CD4-positive, CD25-positive, alpha-beta regulatory T cell (primary cell): ENCODE measurements around the gene KIAA0040. TPM values are rescaled to one million over a fixed set of nuclear protein-coding genes. Genes with fewer than 3 reads are reported as not detected.

Experiments
- ATAC-seq, 2 donors: fragments of 150-1000 bp; cut with Tn5 transposase; one replicate each; pipeline ENCODE4 v1.10.0; 2021; ENCODE audit warnings: low read depth in 2 of 2, moderate number of reproducible peaks in 2 of 2, moderate library complexity in 1 of 2
- DNase-seq, 3 donors: peaks; one replicate each; pipeline versions ENCODE4 v3.0.0 to v3.0.0-alpha.2; 2012 to 2022; ENCODE audit warnings: mixed read lengths in 1 of 3
- H3K27ac ChIP-seq: one replicate; pipeline ENCODE4 v1.7.0; 2013; ENCODE audit warnings: mild to moderate bottlenecking, low read length; ENCODE audit not compliant: insufficient read depth, poor library complexity, severe bottlenecking
- H3K27me3 ChIP-seq: one replicate; pipeline ENCODE4 v1.7.0; 2013; ENCODE audit warnings: low read length; ENCODE audit not compliant: control insufficient read depth, insufficient read depth
- H3K36me3 ChIP-seq: one replicate; pipeline ENCODE4 v1.7.0; 2013; ENCODE audit warnings: mild to moderate bottlenecking, low read length, moderate library complexity; ENCODE audit not compliant: control insufficient read depth, insufficient read depth
- H3K4me1 ChIP-seq: 2 replicates; pipeline ENCODE4 v1.7.0; 2013; ENCODE audit warnings: mild to moderate bottlenecking, low read length; ENCODE audit not compliant: insufficient read depth, control insufficient read depth, poor library complexity, severe bottlenecking
- H3K4me3 ChIP-seq: one replicate; pipeline ENCODE4 v1.7.0; 2013; ENCODE audit warnings: low read depth, mild to moderate bottlenecking, low read length, moderate library complexity
- H3K9me3 ChIP-seq, 2 experiments: 1 replicate in 1 of 2; 2 replicates in 1 of 2; pipeline ENCODE4 v1.7.0; 2013; ENCODE audit warnings: low read length in 2 of 2, mild to moderate bottlenecking in 1 of 2, moderate library complexity in 1 of 2; ENCODE audit not compliant: control insufficient read depth in 2 of 2
- H3K27ac Mint-ChIP-seq, 3 donors: one replicate each; pipeline ENCODE4 v1.8.0; 2020 to 2022; ENCODE audit warnings: mild to moderate bottlenecking in 3 of 3, mixed read lengths in 3 of 3, moderate library complexity in 2 of 3
- H3K27me3 Mint-ChIP-seq: one replicate; pipeline ENCODE4 v1.8.0; 2022; ENCODE audit warnings: mild to moderate bottlenecking, mixed read lengths
- H3K36me3 Mint-ChIP-seq: one replicate; pipeline ENCODE4 v1.8.0; 2020; ENCODE audit warnings: mixed read lengths
- H3K4me1 Mint-ChIP-seq, 4 donors: one replicate each; pipeline ENCODE4 v1.8.0; 2020 to 2022; ENCODE audit warnings: mixed read lengths in 4 of 4, mild to moderate bottlenecking in 1 of 4
- H3K4me3 Mint-ChIP-seq, 4 donors: one replicate each; pipeline ENCODE4 v1.8.0; 2020 to 2022; ENCODE audit warnings: mild to moderate bottlenecking in 4 of 4, mixed read lengths in 4 of 4, moderate library complexity in 3 of 4
- H3K9me3 Mint-ChIP-seq, 7 donors: one replicate each; pipeline ENCODE4 v1.8.0; 2020 to 2022; ENCODE audit warnings: mixed read lengths in 7 of 7, mild to moderate bottlenecking in 3 of 7, moderate library complexity in 2 of 7
- polyA plus RNA-seq, 4 donors: library from polyadenylated mRNA; unstranded; fragments of 300-500 nt; fragmentation: Illumina TruSeq; gene quantifications; one replicate each; pipeline ENCODE4 v1.2.3, GENCODE V29; 2021
- total RNA-seq: library from RNA; stranded (reverse); gene quantifications from one replicate; pipeline ENCODE4 v1.2.3, GENCODE V29; 2022

Gene KIAA0040
- total and polyA plus RNA-seq, 5 donors from 2014 or later, result 50.1 to 63.3 (median 53.1) TPM

DNA sequence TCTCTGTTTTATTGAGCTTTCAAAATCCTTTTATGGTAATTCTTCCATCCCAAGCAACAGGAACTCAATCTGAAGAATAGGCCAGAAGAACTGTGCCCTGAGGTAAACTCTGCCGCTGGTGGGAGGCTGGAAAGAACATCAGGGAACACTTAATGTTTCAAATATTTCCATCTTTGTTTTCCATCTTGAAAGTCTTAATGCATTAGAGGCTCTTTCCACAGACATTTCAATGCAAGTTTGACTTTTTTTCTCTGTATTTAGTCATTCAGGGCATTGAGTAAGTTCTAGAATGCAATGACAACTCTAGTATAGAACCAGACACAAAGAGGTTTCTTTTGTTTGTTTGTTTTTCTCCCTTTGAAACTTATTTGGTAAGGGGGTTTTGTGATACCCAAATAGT lies 61.5 kb downstream of the KIAA0040 start:
- H3K27ac ChIP-seq, result no peak overlapping the region
- H3K36me3 Mint-ChIP-seq, result no peaks in the 10 kb centered on the region
- ATAC-seq, result no peak
- no peak for DNase-seq
- H3K4me1 ChIP-seq, result no peaks in the 10 kb centered on the region
- no peak overlapping the region for H3K4me3 Mint-ChIP-seq
- H3K9me3 ChIP-seq, result no peaks in the 10 kb centered on the region
- H3K4me3 ChIP-seq, result no peak overlapping the region
- no peak overlapping the region for H3K27ac Mint-ChIP-seq
- H3K27me3 ChIP-seq, result peaks cover 2% of the 10 kb centered on the region
- H3K9me3 Mint-ChIP-seq, result peaks cover 0 to 1% (median 0%) of the 10 kb centered on the region in 7 donors
- no peaks in the 10 kb centered on the region for H3K36me3 ChIP-seq
- H3K27me3 Mint-ChIP-seq, result peaks cover 14% of the 10 kb centered on the region
- no peaks in the 10 kb centered on the region for H3K4me1 Mint-ChIP-seq

DNA sequence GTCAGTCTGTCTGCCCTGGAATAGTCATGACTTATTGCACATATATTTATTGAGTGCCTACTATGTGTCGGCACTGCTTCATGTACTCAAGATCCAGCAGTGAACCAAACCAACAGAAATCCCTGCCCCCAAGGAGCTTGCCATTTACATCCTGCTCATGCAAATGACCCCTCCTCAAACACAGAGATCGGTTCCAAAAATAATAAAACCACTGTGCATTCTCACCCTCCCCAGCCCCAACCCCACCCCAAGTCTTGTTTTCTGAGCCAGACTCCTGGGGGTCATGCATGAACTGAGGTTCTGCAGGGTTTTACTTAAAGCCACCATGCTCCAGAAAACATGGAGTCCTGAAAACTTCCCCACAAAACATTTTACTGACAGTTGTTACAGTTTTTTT lies 61.9 kb downstream of the KIAA0040 start:
- Histone ChIP-seq H3K36me3 (no peaks in the 10 kb centered on the region), H3K9me3 (no peaks in the 10 kb centered on the region), H3K27ac (no peak overlapping the region), H3K4me3 (no peak overlapping the region), H3K4me1 (no peaks in the 10 kb centered on the region), H3K27me3 (no peaks in the 10 kb centered on the region)
- Mint-ChIP-seq H3K27ac (no peak overlapping the region), H3K4me1 (no peaks in the 10 kb centered on the region), H3K27me3 (peaks cover 16% of the 10 kb centered on the region), H3K36me3 (no peaks in the 10 kb centered on the region), H3K4me3 (no peak overlapping the region), H3K9me3 (peaks cover 0 to 1% (median 0%) of the 10 kb centered on the region in 7 donors)
- DNase-seq, result no peak
- ATAC-seq, result no peak

DNA sequence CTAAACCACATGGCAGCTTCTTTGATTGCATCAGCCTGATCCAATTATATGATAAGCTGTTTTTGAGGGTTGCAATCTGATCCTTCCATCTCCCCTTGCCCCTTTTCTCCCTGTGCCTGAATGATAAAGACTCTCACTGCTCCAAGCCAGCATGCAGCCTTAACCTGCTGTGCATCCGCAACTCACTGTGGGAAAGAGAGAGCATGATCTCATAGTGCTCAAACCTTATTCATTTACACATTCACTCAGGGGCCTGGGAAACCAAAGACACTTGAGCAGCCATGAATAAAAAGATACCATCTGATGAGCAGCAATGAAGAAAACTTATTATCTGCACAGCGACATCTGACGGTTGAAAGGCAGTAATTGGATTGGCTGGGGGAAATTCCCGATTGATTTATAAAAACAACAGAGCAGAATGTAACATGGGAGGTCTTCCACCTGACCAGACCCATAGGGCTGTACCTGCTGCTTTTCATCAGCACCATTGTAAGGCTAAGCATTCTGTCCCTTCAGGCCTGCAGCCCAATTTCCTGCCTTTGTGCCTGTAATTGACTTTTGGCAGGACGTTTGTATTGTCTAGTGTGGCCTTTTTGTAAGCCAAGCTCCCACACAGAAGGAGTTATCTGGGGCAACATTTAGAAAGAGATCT lies 62.5 kb downstream of the KIAA0040 start:
- H3K4me3 Mint-ChIP-seq, result no peak overlapping the region
- peaks cover 0 to 1% (median 0%) of the 10 kb centered on the region in 7 donors for H3K9me3 Mint-ChIP-seq
- no peak overlapping the region for H3K27ac ChIP-seq
- no peaks in the 10 kb centered on the region for H3K36me3 ChIP-seq
- H3K27me3 Mint-ChIP-seq, result peaks cover 13% of the 10 kb centered on the region
- no peak overlapping the region for H3K4me3 ChIP-seq
- H3K27me3 ChIP-seq, result no peaks in the 10 kb centered on the region
- H3K9me3 ChIP-seq, result no peaks in the 10 kb centered on the region
- H3K4me1 Mint-ChIP-seq, result no peaks in the 10 kb centered on the region
- no peak overlapping the region for H3K27ac Mint-ChIP-seq
- DNase-seq (no peak), ATAC-seq (no peak)
- no peaks in the 10 kb centered on the region for H3K36me3 Mint-ChIP-seq
- H3K4me1 ChIP-seq, result no peaks in the 10 kb centered on the region

DNA sequence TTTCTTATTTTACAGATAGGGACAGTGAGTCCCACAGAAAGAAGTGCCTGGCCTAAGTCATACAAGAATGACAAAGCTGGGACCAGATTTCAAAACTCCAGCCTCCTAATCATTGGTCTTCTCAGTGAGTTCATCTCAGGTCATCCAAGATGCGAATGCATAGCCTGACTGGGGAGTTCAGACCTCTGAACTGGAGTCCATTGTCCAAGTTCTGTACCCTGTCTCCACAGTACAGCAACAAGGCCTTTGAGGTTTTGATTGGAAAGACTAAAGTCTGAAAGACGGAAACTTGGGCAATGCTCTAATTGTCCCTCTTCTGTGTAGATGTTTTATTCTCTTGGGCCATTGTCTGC lies 63.0 kb downstream of the KIAA0040 start:
- Histone ChIP-seq H3K27ac (no peak overlapping the region), H3K4me3 (no peak overlapping the region), H3K9me3 (no peaks in the 10 kb centered on the region), H3K36me3 (no peaks in the 10 kb centered on the region), H3K4me1 (no peaks in the 10 kb centered on the region), H3K27me3 (no peaks in the 10 kb centered on the region)
- DNase-seq (no peak), ATAC-seq (no peak)
- H3K27me3 Mint-ChIP-seq, result peaks cover 18% of the 10 kb centered on the region
- H3K4me3 Mint-ChIP-seq, result no peak overlapping the region
- H3K9me3 Mint-ChIP-seq, result peaks cover 0 to 1% (median 0%) of the 10 kb centered on the region in 7 donors
- no peak overlapping the region for H3K27ac Mint-ChIP-seq
- H3K4me1 Mint-ChIP-seq, result no peaks in the 10 kb centered on the region
- H3K36me3 Mint-ChIP-seq, result no peaks in the 10 kb centered on the region

DNA sequence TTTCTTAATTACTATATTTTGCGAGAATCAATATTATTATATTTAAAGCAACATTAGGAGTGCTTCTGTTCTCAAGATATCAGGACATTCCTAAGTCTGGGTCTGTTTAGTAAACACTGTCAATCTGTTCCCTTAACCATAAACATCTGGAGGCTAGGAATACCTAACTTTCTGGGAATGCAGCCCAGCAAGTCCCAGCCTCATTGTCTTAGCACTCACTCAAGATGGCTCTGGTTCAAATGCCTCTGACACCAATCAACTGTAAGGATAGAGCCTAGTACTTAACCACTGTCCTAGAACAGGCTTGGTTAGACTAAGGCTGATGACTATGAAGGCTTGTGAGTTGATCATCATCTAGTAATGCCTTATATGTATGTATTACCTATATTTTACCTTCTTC lies 63.4 kb downstream of the KIAA0040 start:
- Mint-ChIP-seq H3K27me3 (peaks cover 19% of the 10 kb centered on the region), H3K27ac (no peak overlapping the region), H3K36me3 (no peaks in the 10 kb centered on the region), H3K4me1 (no peaks in the 10 kb centered on the region), H3K9me3 (no peaks in the 10 kb centered on the region), H3K4me3 (no peak overlapping the region)
- no peak for ATAC-seq
- no peaks in the 10 kb centered on the region for H3K27me3 ChIP-seq
- no peak overlapping the region for H3K27ac ChIP-seq
- no peak overlapping the region for H3K4me3 ChIP-seq
- no peaks in the 10 kb centered on the region for H3K9me3 ChIP-seq
- DNase-seq, result no peak
- no peaks in the 10 kb centered on the region for H3K36me3 ChIP-seq
- H3K4me1 ChIP-seq, result no peaks in the 10 kb centered on the region

DNA sequence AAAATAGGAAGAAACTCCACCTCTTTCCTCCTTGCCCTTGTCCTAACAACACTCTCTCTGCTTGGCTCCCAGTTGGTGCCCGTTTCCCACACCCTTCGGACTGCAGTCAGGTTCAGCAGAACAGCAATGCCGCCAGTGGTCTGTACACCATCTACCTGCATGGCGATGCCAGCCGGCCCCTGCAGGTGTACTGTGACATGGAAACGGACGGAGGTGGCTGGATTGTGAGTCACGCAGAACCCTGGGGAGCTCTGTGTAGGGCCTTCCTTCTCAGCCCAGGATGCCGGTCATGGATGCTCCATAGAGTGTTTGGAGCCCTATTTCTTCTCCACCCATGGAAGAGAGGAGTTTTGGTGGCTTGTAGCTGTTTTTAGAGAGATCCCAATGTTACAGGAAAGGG lies 64.1 kb downstream of the KIAA0040 start:
- Mint-ChIP-seq H3K4me3 (no peak overlapping the region), H3K9me3 (no peaks in the 10 kb centered on the region), H3K27me3 (peaks cover 19% of the 10 kb centered on the region), H3K36me3 (no peaks in the 10 kb centered on the region), H3K27ac (no peak overlapping the region), H3K4me1 (no peaks in the 10 kb centered on the region)
- H3K36me3 ChIP-seq, result no peaks in the 10 kb centered on the region
- no peak overlapping the region for H3K4me3 ChIP-seq
- no peaks in the 10 kb centered on the region for H3K27me3 ChIP-seq
- H3K4me1 ChIP-seq, result no peaks in the 10 kb centered on the region
- no peaks in the 10 kb centered on the region for H3K9me3 ChIP-seq
- H3K27ac ChIP-seq, result no peak overlapping the region
- no peak for DNase-seq
- ATAC-seq, result no peak

DNA sequence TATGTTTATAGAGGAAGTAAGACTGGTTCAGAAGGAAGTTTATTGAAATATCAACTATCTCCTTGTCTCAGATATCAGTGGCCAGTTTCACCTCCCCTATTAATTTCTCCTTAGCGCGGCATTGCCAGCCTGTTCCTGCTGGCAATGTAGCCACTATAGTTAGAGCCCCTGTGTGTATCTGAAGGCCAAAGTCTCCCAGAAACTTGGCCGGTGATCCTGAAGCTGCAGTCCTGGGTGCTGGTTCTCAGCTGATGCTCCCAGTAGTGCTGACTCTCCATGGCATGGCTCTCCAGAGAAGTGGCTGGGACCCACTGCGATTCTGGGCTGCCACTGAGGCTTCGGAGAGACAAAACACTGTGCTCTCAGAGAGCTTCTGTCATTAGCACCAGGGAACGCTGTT lies 65.0 kb downstream of the KIAA0040 start:
- Histone ChIP-seq H3K4me1 (no peaks in the 10 kb centered on the region), H3K27me3 (no peaks in the 10 kb centered on the region), H3K4me3 (no peak overlapping the region), H3K9me3 (no peaks in the 10 kb centered on the region), H3K27ac (no peak overlapping the region), H3K36me3 (no peaks in the 10 kb centered on the region)
- Mint-ChIP-seq H3K4me3 (no peak overlapping the region), H3K9me3 (no peaks in the 10 kb centered on the region), H3K27me3 (peaks cover 22% of the 10 kb centered on the region), H3K27ac (no peak overlapping the region), H3K36me3 (no peaks in the 10 kb centered on the region), H3K4me1 (no peaks in the 10 kb centered on the region)
- ATAC-seq (no peak), DNase-seq (no peak)

DNA sequence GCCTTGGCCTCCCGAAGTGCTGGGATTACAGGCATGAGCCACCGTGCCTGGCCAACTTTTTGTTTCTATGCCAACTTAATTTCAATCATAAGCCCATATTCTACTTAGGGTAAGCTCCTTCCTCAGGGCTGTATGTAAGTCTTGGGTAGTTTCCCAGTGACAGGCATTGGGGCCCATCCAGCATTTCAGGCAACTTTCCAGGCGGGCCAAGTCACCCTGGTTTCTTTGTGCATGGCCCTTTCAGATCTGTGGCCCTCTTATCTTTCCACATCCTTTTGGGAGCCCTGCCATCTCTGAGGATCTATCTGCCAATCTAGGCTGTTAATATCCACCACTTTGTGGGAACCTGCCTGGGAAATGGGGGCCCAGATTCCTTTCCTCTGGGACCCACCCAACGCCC lies 66.2 kb downstream of the KIAA0040 start:
- H3K27ac Mint-ChIP-seq, result no peak overlapping the region
- H3K27me3 Mint-ChIP-seq, result peaks cover 25% of the 10 kb centered on the region
- Histone ChIP-seq H3K4me3 (no peak overlapping the region), H3K36me3 (no peaks in the 10 kb centered on the region), H3K9me3 (no peaks in the 10 kb centered on the region), H3K4me1 (no peaks in the 10 kb centered on the region), H3K27me3 (no peaks in the 10 kb centered on the region), H3K27ac (no peak overlapping the region)
- DNase-seq (no peak), ATAC-seq (no peak)
- no peaks in the 10 kb centered on the region for H3K9me3 Mint-ChIP-seq
- no peaks in the 10 kb centered on the region for H3K36me3 Mint-ChIP-seq
- H3K4me3 Mint-ChIP-seq, result no peak overlapping the region
- no peaks in the 10 kb centered on the region for H3K4me1 Mint-ChIP-seq
